GM12878 (cell line): Measurements from ENCODE around the gene QPCT. TPM values are rescaled to one million over a fixed set of nuclear protein-coding genes. Genes with fewer than 3 reads are reported as not detected.

Source experiments
- ATAC-seq: fragments of 200-7000 bp; cut with Tn5 transposase; 3 replicates; pipeline ENCODE4 v1.9.1; 2020; ENCODE audit warnings: mild to moderate bottlenecking, moderate library complexity
- BruUV-seq: library from RNA; stranded (reverse); fragments of 400-500 nt; replicated peaks from 2 replicates; lab custom pipeline; 2021; lab: Mats Ljungman, UMichigan
- CTCF ChIA-PET: fragments of 300-600 bp; sonication (Branson Sonifier 250); formaldehyde crosslinking; extraction: SDS; loops from one replicate; lab custom pipeline; 2021; ENCODE audit warnings: inconsistent platforms; lab: Yijun Ruan, JAX
- POLR2A ChIA-PET: fragments of 350-600 bp; formaldehyde crosslinking; extraction: SDS; loops from one replicate; lab custom pipeline; 2021; ENCODE audit warnings: inconsistent platforms; lab: Charles Lee
- RAD21 ChIA-PET: fragments of 300-600 bp; sonication (Branson Sonifier 250); formaldehyde crosslinking; loops from one replicate; lab custom pipeline; 2023; ENCODE audit warnings: antibody characterized with exemption; ENCODE audit not compliant: unreplicated experiment; lab: Charles Lee
- SMC1A ChIA-PET: fragments of 300-600 bp; sonication (Branson Sonifier 250); formaldehyde crosslinking; loops from one replicate; lab custom pipeline; 2023; ENCODE audit not compliant: unreplicated experiment, uncharacterized antibody; lab: Charles Lee
- DNase-seq: peaks from one replicate; pipeline ENCODE4 v3.0.0-alpha.2; 2011; ENCODE audit warnings: low read depth, low spot score
- FAIRE-seq: peaks from 3 replicates; lab custom pipeline; 2011; peaks lifted over from hg19 to GRCh38; lab: Jason Lieb, UNC
- H2AFZ ChIP-seq: 2 replicates; pipeline ENCODE4 v1.6.0; 2011; ENCODE audit warnings: low read depth, low read length, control low read depth; ENCODE audit not compliant: control insufficient read depth
- H3K27ac ChIP-seq: 2 replicates; pipeline ENCODE4 v1.5.1; 2011; ENCODE audit warnings: control low read depth; ENCODE audit not compliant: control insufficient read depth, insufficient read depth
- H3K27me3 ChIP-seq, 2 experiments: replicated peaks in 1 of 2; 2 replicates each; pipeline versions ENCODE4 v1.6.0 to v1.6.1; 2011; ENCODE audit warnings: low read length in 1 of 2; ENCODE audit not compliant: control insufficient read depth in 2 of 2, insufficient read depth in 2 of 2
- H3K36me3 ChIP-seq, 2 experiments: 2 replicates each; pipeline ENCODE4 v1.5.1; 2011; ENCODE audit warnings: low read length in 1 of 2; ENCODE audit not compliant: control insufficient read depth in 2 of 2, insufficient read depth in 2 of 2
- H3K4me1 ChIP-seq: 2 replicates; pipeline ENCODE4 v1.6.1; 2011; ENCODE audit warnings: mild to moderate bottlenecking, low read length, moderate library complexity, mixed read lengths; ENCODE audit not compliant: control insufficient read depth, insufficient read depth
- H3K4me2 ChIP-seq: 2 replicates; pipeline ENCODE4 v1.6.0; 2011; ENCODE audit warnings: control low read depth; ENCODE audit not compliant: control insufficient read depth, insufficient read depth
- H3K4me3 ChIP-seq: fragments of 200-600 bp; sonication (generic); 2 replicates; pipeline ENCODE4 v1.5.1; 2016
- H3K79me2 ChIP-seq: 2 replicates; pipeline ENCODE4 v1.6.0; 2011; ENCODE audit warnings: low read length; ENCODE audit not compliant: control insufficient read depth, insufficient read depth
- H3K9ac ChIP-seq: 2 replicates; pipeline ENCODE4 v1.8.0; 2011; ENCODE audit warnings: low read length, control low read depth, mixed read lengths; ENCODE audit not compliant: control insufficient read depth, insufficient read depth
- H3K9me3 ChIP-seq: replicated peaks from 3 replicates; pipeline ENCODE4 v1.5.1; 2011; ENCODE audit warnings: mild to moderate bottlenecking, low read length; ENCODE audit not compliant: control insufficient read depth, insufficient read depth
- H4K20me1 ChIP-seq: 2 replicates; pipeline ENCODE4 v1.6.0; 2011; ENCODE audit not compliant: control insufficient read depth, insufficient read depth
- BMI1 ChIP-seq: fragments of 450-650 bp; IDR thresholded peaks from 2 replicates; pipeline ENCODE4 v1.6.1; 2016; ENCODE audit warnings: mild to moderate bottlenecking, moderate library complexity, borderline replicate concordance
- CEBPB ChIP-seq, 2 experiments: fragments of 150-350 bp in 1 of 2; IDR thresholded peaks; 2 replicates each; pipeline ENCODE4 v1.6.1; 2012 to 2014; ENCODE audit warnings: low read depth in 2 of 2, low read length in 2 of 2, borderline replicate concordance in 1 of 2, inconsistent platforms in 1 of 2
- SREBF1 ChIP-seq: IDR thresholded peaks from 2 replicates; pipeline ENCODE4 v1.6.1; 2012; ENCODE audit warnings: mild to moderate bottlenecking, low read length
- WGBS: methylation state at CpG from one replicate; pipeline ENCODE4 v1.1.6; 2016; ENCODE audit warnings: low lambda C conversion rate; ENCODE audit not compliant: insufficient replicate concordance, insufficient coverage; ENCODE audit errors: missing lambda C conversion rate; 5-methylcytosine and 5-hydroxymethylcytosine counted together
- in situ Hi-C: fragments of 300-500 bp; cut with MboI; formaldehyde crosslinking; loops from 9 replicates; pipeline ENCODE4 v1.14.3; 2018; ENCODE audit warnings: mixed read lengths
- intact Hi-C: fragments of 100-400 bp; cut with micrococcal nuclease; formaldehyde crosslinking; loops from one replicate; pipeline ENCODE4 v1.14.2; 2022; ENCODE audit not compliant: unreplicated experiment
- polyA plus RNA-seq, 11 experiments: library from polyadenylated mRNA; depleted of rRNA in 4 of 11; unstranded in 6 of 11; stranded (reverse) in 5 of 11; fragments of >200 nt; fragmentation: Nextera tagmentation in 4 of 11; fragmentation: Illumina TruSeq in 1 of 11; extraction: Ambion mirVana in 4 of 11; extraction: Trizol in 1 of 11; gene quantifications; 1 replicate in 1 of 11; 2 replicates in 10 of 11; pipeline versions ENCODE4 v1.2.1 to v1.2.3, GENCODE V29; 2011 to 2016; ENCODE audit warnings: inconsistent platforms in 2 of 11, missing spikeins in 2 of 11, low read depth in 1 of 11
- total RNA-seq, 4 experiments: library from RNA; depleted of rRNA in 3 of 4; stranded (reverse); fragments of >200 nt in 3 of 4; fragmentation: Illumina TruSeq in 1 of 4; extraction: Trizol in 1 of 4; gene quantifications; 2 replicates each; pipeline versions ENCODE4 v1.2.1 to v1.2.3, GENCODE V29; 2013 to 2021
- TF ChIP-seq, protein P1 (sequence below): fragments of 450-650 bp; formaldehyde crosslinking; IDR thresholded peaks from 2 replicates; pipeline ENCODE4 v1.4.0; 2022; ENCODE audit warnings: mild to moderate bottlenecking, moderate library complexity

The QPCT gene
- total and polyA plus RNA-seq, 10 of the 15 experiments (the other 5 are each of a cell fraction or from before 2014, with no cell fraction given) = 0.14 to 0.86 (median 0.18) TPM; not detected in 1

DNA sequence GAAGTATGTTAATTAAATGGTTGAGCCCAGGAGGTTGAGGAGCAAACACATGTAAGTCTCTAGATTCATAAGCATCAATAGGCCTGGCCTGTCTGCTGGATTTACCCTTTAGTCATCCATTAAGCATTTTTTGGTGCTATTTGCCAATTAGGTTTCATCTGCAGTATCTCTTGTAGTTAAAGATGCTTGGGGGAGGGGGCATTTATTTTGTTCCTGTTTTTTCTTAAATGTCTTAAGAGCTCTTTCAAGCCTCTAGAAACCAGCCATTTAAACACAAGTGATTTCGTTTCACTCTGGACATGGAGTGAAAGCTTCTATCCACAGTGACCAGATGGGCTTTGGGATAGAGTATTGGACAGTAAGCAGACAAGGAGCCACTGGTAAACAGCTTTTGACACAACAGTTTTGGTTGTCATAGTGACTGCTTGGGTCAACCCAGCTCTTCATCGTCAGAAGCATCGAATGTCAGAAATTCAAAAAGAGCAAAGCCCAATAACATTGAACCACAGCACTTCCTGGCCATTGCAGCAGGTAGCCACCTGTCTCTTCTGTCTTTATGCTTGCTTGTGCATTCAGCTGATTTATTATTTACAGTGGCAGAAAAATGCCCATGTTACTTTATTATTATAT, 4.9 kb downstream of the QPCT start:
- in situ Hi-C loops = no loop called here
- DNase-seq (no peak), FAIRE-seq (no peak), ATAC-seq (peak; percentile 21; the same call in 2 of the 3 replicates)
- H3K27me3 ChIP-seq = peaks cover 5 to 8% of the 10 kb centered on the region in 2 experiments
- ChIA-PET CTCF (interaction anchor here (0.7 to 1.4 kb wide), 7 partner anchors 8 to 483 kb away, joined by 3 to 5 read pairs (median 4); no protein-coding TSS in a partner anchor), POLR2A (interaction anchor here (0.5 to 1.1 kb wide), 2 partner anchors 18 to 925 kb away, joined by 3 to 7 read pairs; no protein-coding TSS in a partner anchor), RAD21 (interaction anchor here (1.2 to 1.6 kb wide), 2 partner anchors 28 to 46 kb away, joined by 3 read pairs; no protein-coding TSS in a partner anchor), SMC1A (interaction anchor here (0.7 to 2.7 kb wide), 12 partner anchors 10 to 528 kb away, joined by 3 to 8 read pairs (median 4); no protein-coding TSS in a partner anchor)
- peaks cover 7% of the 10 kb centered on the region for H3K4me1 ChIP-seq
- H4K20me1 ChIP-seq = no peaks in the 10 kb centered on the region
- H3K9ac ChIP-seq = no peak overlapping the region
- BruUV-seq = no TSS peak
- 0% methylated on average over 3 of the region's 3 CpGs for WGBS
- no peak overlapping the region for H3K27ac ChIP-seq
- intact Hi-C loops = no loop called here
- no peak overlapping the region for H3K4me3 ChIP-seq
- no peaks in the 10 kb centered on the region for H3K9me3 ChIP-seq
- H2AFZ ChIP-seq = no peak overlapping the region
- H3K4me2 ChIP-seq = no peak overlapping the region
- H3K36me3 ChIP-seq = no peaks in the 10 kb centered on the region
- H3K79me2 ChIP-seq = no peaks in the 10 kb centered on the region
- no peak for TF ChIP-seq SREBF1
- no peak for TF ChIP-seq CEBPB (IDR thresholded peaks at IDR 0.05; ENCODE audit: borderline replicate concordance in 1 of 2, low read depth in 2 of 2, low read length in 2 of 2)
- 0 out of 2 replicates have a peak, but pooled peaks have one; percentile 13 for TF ChIP-seq BMI1
- TF ChIP-seq, protein P1, sequence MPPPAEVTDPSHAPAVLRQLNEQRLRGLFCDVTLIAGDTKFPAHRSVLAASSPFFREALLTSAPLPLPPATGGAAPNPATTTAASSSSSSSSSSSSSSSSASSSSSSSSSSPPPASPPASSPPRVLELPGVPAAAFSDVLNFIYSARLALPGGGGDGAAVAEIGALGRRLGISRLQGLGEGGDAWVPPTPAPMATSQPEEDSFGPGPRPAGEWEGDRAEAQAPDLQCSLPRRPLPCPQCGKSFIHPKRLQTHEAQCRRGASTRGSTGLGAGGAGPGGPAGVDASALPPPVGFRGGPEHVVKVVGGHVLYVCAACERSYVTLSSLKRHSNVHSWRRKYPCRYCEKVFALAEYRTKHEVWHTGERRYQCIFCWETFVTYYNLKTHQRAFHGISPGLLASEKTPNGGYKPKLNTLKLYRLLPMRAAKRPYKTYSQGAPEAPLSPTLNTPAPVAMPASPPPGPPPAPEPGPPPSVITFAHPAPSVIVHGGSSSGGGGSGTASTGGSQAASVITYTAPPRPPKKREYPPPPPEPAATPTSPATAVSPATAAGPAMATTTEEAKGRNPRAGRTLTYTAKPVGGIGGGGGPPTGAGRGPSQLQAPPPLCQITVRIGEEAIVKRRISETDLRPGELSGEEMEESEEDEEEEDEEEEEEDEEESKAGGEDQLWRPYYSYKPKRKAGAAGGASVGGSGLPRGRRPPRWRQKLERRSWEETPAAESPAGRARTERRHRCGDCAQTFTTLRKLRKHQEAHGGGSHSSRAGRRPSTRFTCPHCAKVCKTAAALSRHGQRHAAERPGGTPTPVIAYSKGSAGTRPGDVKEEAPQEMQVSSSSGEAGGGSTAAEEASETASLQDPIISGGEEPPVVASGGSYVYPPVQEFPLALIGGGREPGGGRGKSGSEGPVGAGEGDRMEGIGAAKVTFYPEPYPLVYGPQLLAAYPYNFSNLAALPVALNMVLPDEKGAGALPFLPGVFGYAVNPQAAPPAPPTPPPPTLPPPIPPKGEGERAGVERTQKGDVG (CRISPR knock-in tag) = no peak
